ENCODE results near the gene CSGALNACT2.

- TF ChIP-seq CTCF (IDR thresholded peaks at IDR 0.05) (no peak), CREB1 (CRISPR knock-in tag; IDR thresholded peaks at IDR 0.05) (no peak), TP53 (CRISPR knock-in tag; IDR thresholded peaks at IDR 0.05) (no peak), ZNF263 (CRISPR knock-in tag; IDR thresholded peaks at IDR 0.05; ENCODE audit: low read depth) (no peak), PREB (CRISPR knock-in tag; IDR thresholded peaks at IDR 0.05; ENCODE audit: borderline replicate concordance) (no peak), SP1 (CRISPR knock-in tag; conservative IDR thresholded peaks at IDR 0.05) (no peak), RORB (CRISPR knock-in tag; IDR thresholded peaks at IDR 0.05) (no peak), ATF2 (CRISPR knock-in tag; IDR thresholded peaks at IDR 0.05; ENCODE audit: borderline replicate concordance, low read depth) (no peak), ZBTB21 (CRISPR knock-in tag; IDR thresholded peaks at IDR 0.05; ENCODE audit: borderline replicate concordance) (no peak)
- TF ChIP-seq, protein P1, sequence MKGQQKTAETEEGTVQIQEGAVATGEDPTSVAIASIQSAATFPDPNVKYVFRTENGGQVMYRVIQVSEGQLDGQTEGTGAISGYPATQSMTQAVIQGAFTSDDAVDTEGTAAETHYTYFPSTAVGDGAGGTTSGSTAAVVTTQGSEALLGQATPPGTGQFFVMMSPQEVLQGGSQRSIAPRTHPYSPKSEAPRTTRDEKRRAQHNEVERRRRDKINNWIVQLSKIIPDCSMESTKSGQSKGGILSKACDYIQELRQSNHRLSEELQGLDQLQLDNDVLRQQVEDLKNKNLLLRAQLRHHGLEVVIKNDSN (CRISPR knock-in tag; IDR thresholded peaks at IDR 0.05): no peak
- TF ChIP-seq, protein P2, sequence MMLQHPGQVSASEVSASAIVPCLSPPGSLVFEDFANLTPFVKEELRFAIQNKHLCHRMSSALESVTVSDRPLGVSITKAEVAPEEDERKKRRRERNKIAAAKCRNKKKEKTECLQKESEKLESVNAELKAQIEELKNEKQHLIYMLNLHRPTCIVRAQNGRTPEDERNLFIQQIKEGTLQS (CRISPR knock-in tag; conservative IDR thresholded peaks at IDR 0.05): no peak
- TF ChIP-seq, protein P3, sequence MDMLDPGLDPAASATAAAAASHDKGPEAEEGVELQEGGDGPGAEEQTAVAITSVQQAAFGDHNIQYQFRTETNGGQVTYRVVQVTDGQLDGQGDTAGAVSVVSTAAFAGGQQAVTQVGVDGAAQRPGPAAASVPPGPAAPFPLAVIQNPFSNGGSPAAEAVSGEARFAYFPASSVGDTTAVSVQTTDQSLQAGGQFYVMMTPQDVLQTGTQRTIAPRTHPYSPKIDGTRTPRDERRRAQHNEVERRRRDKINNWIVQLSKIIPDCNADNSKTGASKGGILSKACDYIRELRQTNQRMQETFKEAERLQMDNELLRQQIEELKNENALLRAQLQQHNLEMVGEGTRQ (CRISPR knock-in tag; IDR thresholded peaks at IDR 0.05): no peak
Measured at GRCh38 chr10:43233601-43234430, 95.6 kb downstream of the CSGALNACT2 start.
